HepG2 (cell line): ENCODE results near the gene PPP1R9B. TPM values are rescaled to one million over a fixed set of nuclear protein-coding genes. Genes with fewer than 3 reads are reported as not detected.

Experiments used
- AFF4 ChIP-seq: sonication (generic); formaldehyde crosslinking; IDR thresholded peaks from 2 replicates; pipeline ENCODE4 v1.4.0; 2020; ENCODE audit warnings: missing genetic modification reagents
- CREBL2 ChIP-seq: sonication (generic); formaldehyde crosslinking; IDR thresholded peaks from 2 replicates; pipeline ENCODE4 v1.8.1; 2023; ENCODE audit warnings: missing genetic modification reagents, mild to moderate bottlenecking, borderline replicate concordance
- EEA1 ChIP-seq: sonication (generic); formaldehyde crosslinking; IDR thresholded peaks from 2 replicates; pipeline ENCODE4 v1.5.1; 2020; ENCODE audit warnings: mild to moderate bottlenecking, missing genetic modification reagents, borderline replicate concordance
- JUNB ChIP-seq: sonication (generic); formaldehyde crosslinking; IDR thresholded peaks from 2 replicates; pipeline ENCODE4 v1.8.0; 2022; ENCODE audit warnings: missing genetic modification reagents, mild to moderate bottlenecking, borderline replicate concordance
- KMT2B ChIP-seq: IDR thresholded peaks from 2 replicates; pipeline ENCODE4 v1.6.1; 2016; ENCODE audit warnings: missing genetic modification reagents, missing compliant biosample characterization
- MED8 ChIP-seq: sonication (generic); formaldehyde crosslinking; IDR thresholded peaks from 2 replicates; pipeline ENCODE4 v1.8.1; 2023; ENCODE audit warnings: mild to moderate bottlenecking, missing genetic modification reagents; ENCODE audit not compliant: insufficient replicate concordance
- PLSCR1 ChIP-seq: sonication (generic); formaldehyde crosslinking; IDR thresholded peaks from 2 replicates; pipeline ENCODE4 v1.5.0; 2020; ENCODE audit warnings: missing genetic modification reagents, mild to moderate bottlenecking, borderline replicate concordance
- RXRA ChIP-seq: sonication (generic); formaldehyde crosslinking; IDR thresholded peaks from 2 replicates; pipeline ENCODE4 v1.5.1; 2020; ENCODE audit warnings: missing genetic modification reagents
- SMAD3 ChIP-seq: sonication (generic); formaldehyde crosslinking; IDR thresholded peaks from 2 replicates; pipeline ENCODE4 v1.4.0; 2020; ENCODE audit warnings: missing genetic modification reagents
- STAG1 ChIP-seq: sonication (generic); formaldehyde crosslinking; IDR thresholded peaks from 2 replicates; pipeline ENCODE4 v1.4.0; 2020; ENCODE audit warnings: missing genetic modification reagents
- TMF1 ChIP-seq: sonication (generic); formaldehyde crosslinking; IDR thresholded peaks from 2 replicates; pipeline ENCODE4 v1.8.1; 2022; ENCODE audit warnings: low read depth, missing genetic modification reagents
- ZKSCAN8 ChIP-seq: IDR thresholded peaks from 2 replicates; pipeline ENCODE4 v1.6.1; 2016; ENCODE audit warnings: borderline replicate concordance, missing genetic modification reagents, missing compliant biosample characterization
- ZNF12 ChIP-seq: sonication (generic); formaldehyde crosslinking; IDR thresholded peaks from 2 replicates; pipeline ENCODE4 v1.5.0; 2020; ENCODE audit warnings: missing genetic modification reagents
- ZNF138 ChIP-seq: sonication (generic); formaldehyde crosslinking; IDR thresholded peaks from 2 replicates; pipeline ENCODE4 v1.5.0; 2020; ENCODE audit warnings: mild to moderate bottlenecking, low read depth, missing genetic modification reagents
- ZNF503 ChIP-seq: sonication (generic); formaldehyde crosslinking; IDR thresholded peaks from 2 replicates; pipeline ENCODE4 v1.4.0; 2020; ENCODE audit warnings: missing genetic modification reagents
- ZNF773 ChIP-seq: sonication (generic); formaldehyde crosslinking; IDR thresholded peaks from 2 replicates; pipeline ENCODE4 v1.4.0; 2020; ENCODE audit warnings: missing genetic modification reagents, borderline replicate concordance
- ZSCAN29 ChIP-seq: sonication (generic); formaldehyde crosslinking; conservative IDR thresholded peaks from 2 replicates; pipeline ENCODE4 v1.4.0; 2020; ENCODE audit warnings: mild to moderate bottlenecking, missing genetic modification reagents
- polyA plus RNA-seq, 8 experiments: library from polyadenylated mRNA; depleted of rRNA in 3 of 8; stranded (reverse) in 7 of 8; unstranded in 1 of 8; fragments of >200 nt; fragmentation: Illumina TruSeq in 4 of 8; extraction: Trizol in 4 of 8; gene quantifications; 2 replicates each; pipeline versions ENCODE4 v1.2.1 to v1.2.3, GENCODE V29; 2011 to 2016; ENCODE audit warnings: low read depth in 4 of 8, missing spikeins in 1 of 8, mixed read lengths in 1 of 8; ENCODE audit not compliant: insufficient read depth in 1 of 8
- total RNA-seq, 5 experiments: library from RNA; depleted of rRNA; stranded (reverse); fragments of >200 nt; fragmentation: Illumina TruSeq; extraction: Trizol; gene quantifications; 2 replicates each; pipeline ENCODE4 v1.2.3, GENCODE V29; 2016; ENCODE audit warnings: low read depth in 1 of 5
- TF ChIP-seq, protein P1 (sequence below): sonication (generic); formaldehyde crosslinking; IDR thresholded peaks from 2 replicates; pipeline ENCODE4 v1.4.0; 2020; ENCODE audit warnings: mild to moderate bottlenecking, missing genetic modification reagents
- TF ChIP-seq, protein P2 (sequence below): sonication (generic); formaldehyde crosslinking; IDR thresholded peaks from 2 replicates; pipeline ENCODE4 v1.5.0; 2020; ENCODE audit warnings: mild to moderate bottlenecking, missing genetic modification reagents

Gene PPP1R9B
- total and polyA plus RNA-seq, 2 of the 13 experiments (the other 11 are each of a cell fraction or from before 2014, with no cell fraction given), result 9.4 to 15.8 TPM

DNA sequence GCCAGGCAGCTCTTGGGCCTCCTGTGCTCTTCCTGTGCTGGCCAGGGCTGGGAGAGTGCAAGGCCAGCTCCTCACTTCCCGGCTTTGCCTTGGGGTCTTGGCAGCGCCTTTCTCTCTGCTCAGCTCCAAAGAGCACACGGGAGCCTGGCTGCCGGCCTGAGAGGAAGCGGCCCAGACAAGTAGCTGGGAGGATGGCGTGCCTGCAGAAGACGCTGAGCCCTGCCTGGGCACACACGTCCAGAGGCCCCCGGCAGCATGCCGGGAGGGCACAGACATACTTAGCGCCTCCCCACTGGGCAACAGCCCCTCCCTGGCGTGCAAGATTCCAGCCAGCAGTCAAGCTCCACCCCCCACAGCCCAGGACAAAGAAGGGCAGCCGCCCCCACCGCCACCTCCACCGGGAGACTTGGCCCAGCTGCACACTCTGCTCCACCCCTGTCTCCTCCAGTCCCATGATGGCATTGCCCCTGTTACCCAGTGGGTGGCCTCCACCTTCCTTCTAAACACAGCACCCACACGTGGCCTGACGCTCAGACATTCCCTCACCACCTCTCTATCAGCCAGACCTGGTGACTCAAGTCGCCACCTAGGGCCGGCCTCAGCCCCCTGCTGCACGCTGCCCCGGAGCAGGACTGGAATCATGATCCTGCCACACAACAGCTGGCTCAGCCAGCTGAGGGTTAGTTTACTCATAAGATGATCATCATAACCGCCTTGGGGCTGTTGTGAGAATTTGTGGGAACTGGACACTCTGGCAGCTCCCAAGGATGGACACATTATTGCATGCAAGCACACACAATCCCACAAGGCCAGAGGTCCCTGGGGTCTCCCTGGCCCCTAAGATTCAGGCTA is 27.7 kb upstream of the PPP1R9B start (continued):
- no peak for TF ChIP-seq ZNF503 (CRISPR knock-in tag)
- no peak for TF ChIP-seq AFF4 (CRISPR knock-in tag)
- TF ChIP-seq SMAD3 (CRISPR knock-in tag), result no peak
- no peak for TF ChIP-seq ZNF138 (CRISPR knock-in tag)
- no peak for TF ChIP-seq ZSCAN29 (CRISPR knock-in tag)
- TF ChIP-seq TMF1, result no peak
- TF ChIP-seq KMT2B, result no peak
- TF ChIP-seq STAG1 (CRISPR knock-in tag), result peak; percentile 58
- TF ChIP-seq MED8 (CRISPR knock-in tag), result no peak
- no peak for TF ChIP-seq ZKSCAN8 (CRISPR knock-in tag)
- TF ChIP-seq ZNF773 (CRISPR knock-in tag), result no peak
- no peak for TF ChIP-seq EEA1 (CRISPR knock-in tag)
- TF ChIP-seq, protein P1, sequence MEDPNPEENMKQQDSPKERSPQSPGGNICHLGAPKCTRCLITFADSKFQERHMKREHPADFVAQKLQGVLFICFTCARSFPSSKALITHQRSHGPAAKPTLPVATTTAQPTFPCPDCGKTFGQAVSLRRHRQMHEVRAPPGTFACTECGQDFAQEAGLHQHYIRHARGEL (CRISPR knock-in tag), result no peak
- no peak for TF ChIP-seq CREBL2 (CRISPR knock-in tag)
- TF ChIP-seq ZNF12 (CRISPR knock-in tag), result no peak
- TF ChIP-seq JUNB (CRISPR knock-in tag), result no peak
- TF ChIP-seq, protein P2, sequence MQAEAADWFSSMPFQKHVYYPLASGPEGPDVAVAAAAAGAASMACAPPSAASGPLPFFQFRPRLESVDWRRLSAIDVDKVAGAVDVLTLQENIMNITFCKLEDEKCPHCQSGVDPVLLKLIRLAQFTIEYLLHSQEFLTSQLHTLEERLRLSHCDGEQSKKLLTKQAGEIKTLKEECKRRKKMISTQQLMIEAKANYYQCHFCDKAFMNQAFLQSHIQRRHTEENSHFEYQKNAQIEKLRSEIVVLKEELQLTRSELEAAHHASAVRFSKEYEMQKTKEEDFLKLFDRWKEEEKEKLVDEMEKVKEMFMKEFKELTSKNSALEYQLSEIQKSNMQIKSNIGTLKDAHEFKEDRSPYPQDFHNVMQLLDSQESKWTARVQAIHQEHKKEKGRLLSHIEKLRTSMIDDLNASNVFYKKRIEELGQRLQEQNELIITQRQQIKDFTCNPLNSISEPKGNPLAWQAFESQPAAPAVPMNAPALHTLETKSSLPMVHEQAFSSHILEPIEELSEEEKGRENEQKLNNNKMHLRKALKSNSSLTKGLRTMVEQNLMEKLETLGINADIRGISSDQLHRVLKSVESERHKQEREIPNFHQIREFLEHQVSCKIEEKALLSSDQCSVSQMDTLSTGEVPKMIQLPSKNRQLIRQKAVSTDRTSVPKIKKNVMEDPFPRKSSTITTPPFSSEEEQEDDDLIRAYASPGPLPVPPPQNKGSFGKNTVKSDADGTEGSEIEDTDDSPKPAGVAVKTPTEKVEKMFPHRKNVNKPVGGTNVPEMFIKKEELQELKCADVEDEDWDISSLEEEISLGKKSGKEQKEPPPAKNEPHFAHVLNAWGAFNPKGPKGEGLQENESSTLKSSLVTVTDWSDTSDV (CRISPR knock-in tag), result no peak
- TF ChIP-seq PLSCR1 (CRISPR knock-in tag), result no peak
- 0 out of 2 replicates have a peak, but pooled peaks have one; percentile 11 for TF ChIP-seq RXRA (CRISPR knock-in tag)
